Neural cell (in vitro differentiated cells): ENCODE results near the gene PLBD2.

Source experiments
- EZH2 ChIP-seq: fragments of 200-600, 300-800 bp; shearing (Covaris generic), sonication (generic); IDR thresholded peaks from 2 replicates; pipeline ENCODE4 v1.6.1; 2014; ENCODE audit warnings: antibody characterized with exemption, low read length, borderline replicate concordance, mild to moderate bottlenecking; ENCODE audit not compliant: insufficient read depth, poor library complexity, severe bottlenecking
- TF ChIP-seq, protein P1 (sequence below): fragments of 450-650 bp; IDR thresholded peaks from 2 replicates; pipeline ENCODE4 v1.5.1; 2014; ENCODE audit warnings: antibody characterized with exemption, mild to moderate bottlenecking, moderate library complexity; ENCODE audit not compliant: poor library complexity, severe bottlenecking

DNA sequence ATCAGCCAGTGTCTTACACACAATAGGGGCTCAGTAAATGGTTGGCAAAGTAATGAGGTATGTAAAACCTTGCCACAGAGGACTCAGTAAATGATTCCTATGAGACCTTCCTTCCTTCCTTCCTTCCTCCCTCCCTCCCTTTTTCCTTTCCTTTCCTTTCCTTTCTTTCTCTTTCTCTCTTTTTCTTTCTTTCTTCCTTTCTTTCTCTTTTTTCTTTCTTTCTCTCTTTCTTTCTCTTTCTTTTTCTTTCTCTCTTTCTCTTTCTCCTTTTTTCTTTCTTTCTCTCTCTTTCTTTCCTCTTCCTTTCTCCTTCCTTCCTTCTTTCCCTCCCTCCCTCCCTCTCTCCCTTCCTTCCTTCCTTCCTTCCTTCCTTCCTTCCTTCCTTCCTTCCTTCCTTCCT lies 37.8 kb downstream of the PLBD2 start:
- TF ChIP-seq, protein P1, sequence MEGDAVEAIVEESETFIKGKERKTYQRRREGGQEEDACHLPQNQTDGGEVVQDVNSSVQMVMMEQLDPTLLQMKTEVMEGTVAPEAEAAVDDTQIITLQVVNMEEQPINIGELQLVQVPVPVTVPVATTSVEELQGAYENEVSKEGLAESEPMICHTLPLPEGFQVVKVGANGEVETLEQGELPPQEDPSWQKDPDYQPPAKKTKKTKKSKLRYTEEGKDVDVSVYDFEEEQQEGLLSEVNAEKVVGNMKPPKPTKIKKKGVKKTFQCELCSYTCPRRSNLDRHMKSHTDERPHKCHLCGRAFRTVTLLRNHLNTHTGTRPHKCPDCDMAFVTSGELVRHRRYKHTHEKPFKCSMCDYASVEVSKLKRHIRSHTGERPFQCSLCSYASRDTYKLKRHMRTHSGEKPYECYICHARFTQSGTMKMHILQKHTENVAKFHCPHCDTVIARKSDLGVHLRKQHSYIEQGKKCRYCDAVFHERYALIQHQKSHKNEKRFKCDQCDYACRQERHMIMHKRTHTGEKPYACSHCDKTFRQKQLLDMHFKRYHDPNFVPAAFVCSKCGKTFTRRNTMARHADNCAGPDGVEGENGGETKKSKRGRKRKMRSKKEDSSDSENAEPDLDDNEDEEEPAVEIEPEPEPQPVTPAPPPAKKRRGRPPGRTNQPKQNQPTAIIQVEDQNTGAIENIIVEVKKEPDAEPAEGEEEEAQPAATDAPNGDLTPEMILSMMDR: no peak
- no peak for TF ChIP-seq EZH2
